WTC11 (cell line): ENCODE data around the gene SNTB2. TPM values are rescaled to one million over a fixed set of nuclear protein-coding genes. Genes with fewer than 3 reads are reported as not detected.

ENCODE experiments used
- ATAC-seq: fragments of 200-7000 bp; cut with Tn5 transposase; 2 replicates; pipeline ENCODE4 v1.10.0; 2021; ENCODE audit warnings: mild to moderate bottlenecking, moderate library complexity
- CTCF ChIA-PET: fragments of 300-600 bp; sonication (Branson Sonifier 250); formaldehyde crosslinking; loops from one replicate; lab custom pipeline; 2021; ENCODE audit warnings: antibody characterized with exemption; lab: Charles Lee
- POLR2A ChIA-PET: fragments of 350-600 bp; sonication (Branson Sonifier 250); formaldehyde crosslinking; loops from one replicate; lab custom pipeline; 2021; ENCODE audit warnings: antibody characterized with exemption; lab: Charles Lee
- DNase-seq: peaks from one replicate; pipeline ENCODE4 v3.0.0; 2021; ENCODE audit warnings: low spot score
- H3K27ac Mint-ChIP-seq: 2 replicates; pipeline ENCODE4 v1.8.0; 2021; ENCODE audit warnings: mixed read lengths
- H3K27me3 Mint-ChIP-seq: 2 replicates; pipeline ENCODE4 v1.8.0; 2021; ENCODE audit warnings: low read depth, mild to moderate bottlenecking, moderate library complexity, mixed read lengths
- H3K36me3 Mint-ChIP-seq: 2 replicates; pipeline ENCODE4 v1.8.0; 2021; ENCODE audit warnings: mixed read lengths
- H3K4me1 Mint-ChIP-seq: 2 replicates; pipeline ENCODE4 v1.8.0; 2022; ENCODE audit warnings: mixed read lengths
- H3K4me3 Mint-ChIP-seq: 2 replicates; pipeline ENCODE4 v1.8.0; 2021; ENCODE audit warnings: mild to moderate bottlenecking, moderate library complexity, mixed read lengths
- H3K9me3 Mint-ChIP-seq: 2 replicates; pipeline ENCODE4 v1.8.0; 2021; ENCODE audit warnings: mixed read lengths
- E2F1 ChIP-seq: sonication (generic); formaldehyde crosslinking; IDR thresholded peaks from 2 replicates; pipeline ENCODE4 v1.8.0; 2022; ENCODE audit warnings: mild to moderate bottlenecking, missing genetic modification reagents
- FOXJ3 ChIP-seq: sonication (generic); formaldehyde crosslinking; IDR thresholded peaks from 2 replicates; pipeline ENCODE4 v1.9.0; 2021; ENCODE audit warnings: missing genetic modification reagents, mild to moderate bottlenecking, borderline replicate concordance
- GRHL2 ChIP-seq: fragments of 250-450 bp; sonication (Bioruptor Pico); IDR thresholded peaks from 2 replicates; pipeline ENCODE4 v1.8.0; 2022; ENCODE audit warnings: mild to moderate bottlenecking, moderate library complexity; ENCODE audit not compliant: insufficient replicate concordance, severe bottlenecking
- JAZF1 ChIP-seq: fragments of 250-450 bp; sonication (Bioruptor Pico); IDR thresholded peaks from 2 replicates; pipeline ENCODE4 v1.9.0; 2021; ENCODE audit warnings: moderate library complexity, mild to moderate bottlenecking, inconsistent platforms
- JUN ChIP-seq: sonication (generic); formaldehyde crosslinking; IDR thresholded peaks from 2 replicates; pipeline ENCODE4 v1.8.0; 2023; ENCODE audit warnings: mild to moderate bottlenecking, missing genetic modification reagents
- KAT7 ChIP-seq: sonication (generic); formaldehyde crosslinking; IDR thresholded peaks from 2 replicates; pipeline ENCODE4 v1.8.1; 2023; ENCODE audit warnings: missing genetic modification reagents, mild to moderate bottlenecking, borderline replicate concordance
- MXD4 ChIP-seq: fragments of 250-450 bp; sonication (Bioruptor Pico); IDR thresholded peaks from 2 replicates; pipeline ENCODE4 v1.8.0; 2021; ENCODE audit warnings: mild to moderate bottlenecking, moderate library complexity, borderline replicate concordance
- MYBL2 ChIP-seq: sonication (generic); formaldehyde crosslinking; IDR thresholded peaks from 2 replicates; pipeline ENCODE4 v1.8.1; 2023; ENCODE audit warnings: mild to moderate bottlenecking, moderate library complexity, missing genetic modification reagents
- NFE2L1 ChIP-seq: sonication (generic); formaldehyde crosslinking; IDR thresholded peaks from 2 replicates; pipeline ENCODE4 v1.8.1; 2023; ENCODE audit warnings: missing genetic modification reagents
- NR1H2 ChIP-seq: sonication (generic); formaldehyde crosslinking; IDR thresholded peaks from 2 replicates; pipeline ENCODE4 v1.9.0; 2021; ENCODE audit warnings: mild to moderate bottlenecking, moderate library complexity, missing genetic modification reagents
- NR3C1 ChIP-seq: sonication (generic); formaldehyde crosslinking; conservative IDR thresholded peaks from 2 replicates; pipeline ENCODE4 v1.8.1; 2023; ENCODE audit warnings: low read depth, mild to moderate bottlenecking, missing genetic modification reagents
- OVOL2 ChIP-seq: fragments of 250-450 bp; sonication (Bioruptor Pico); IDR thresholded peaks from 2 replicates; pipeline ENCODE4 v1.9.0; 2021; ENCODE audit warnings: mild to moderate bottlenecking, borderline replicate concordance
- RELA ChIP-seq: sonication (generic); formaldehyde crosslinking; IDR thresholded peaks from 2 replicates; pipeline ENCODE4 v1.8.1; 2022; ENCODE audit warnings: missing genetic modification reagents, mild to moderate bottlenecking, borderline replicate concordance
- SMAD3 ChIP-seq: sonication (generic); formaldehyde crosslinking; IDR thresholded peaks from 2 replicates; pipeline ENCODE4 v1.8.0; 2022; ENCODE audit warnings: missing genetic modification reagents, mild to moderate bottlenecking, borderline replicate concordance
- ZNF232 ChIP-seq: sonication (generic); formaldehyde crosslinking; IDR thresholded peaks from 2 replicates; pipeline ENCODE4 v1.8.0; 2022; ENCODE audit warnings: mild to moderate bottlenecking, missing genetic modification reagents
- ZNF263 ChIP-seq: sonication (generic); formaldehyde crosslinking; IDR thresholded peaks from 2 replicates; pipeline ENCODE4 v1.8.1; 2022; ENCODE audit warnings: low read depth, mild to moderate bottlenecking, moderate library complexity, missing genetic modification reagents
- ZNF281 ChIP-seq: sonication (generic); formaldehyde crosslinking; IDR thresholded peaks from 2 replicates; pipeline ENCODE4 v1.8.0; 2023; ENCODE audit warnings: mild to moderate bottlenecking, missing genetic modification reagents
- ZNF317 ChIP-seq: sonication (generic); formaldehyde crosslinking; IDR thresholded peaks from 2 replicates; pipeline ENCODE4 v1.8.1; 2023; ENCODE audit warnings: low read depth, mild to moderate bottlenecking, moderate library complexity, missing genetic modification reagents, borderline replicate concordance
- ZNF416 ChIP-seq: fragments of 250-450 bp; sonication (Bioruptor Pico); IDR thresholded peaks from 2 replicates; pipeline ENCODE4 v1.9.0; 2021; ENCODE audit warnings: mild to moderate bottlenecking, inconsistent platforms
- ZNF671 ChIP-seq: fragments of 250-450 bp; sonication (Bioruptor Pico); IDR thresholded peaks from 2 replicates; pipeline ENCODE4 v1.8.0; 2021; ENCODE audit warnings: mild to moderate bottlenecking
- total RNA-seq: library from RNA; stranded (reverse); gene quantifications from 3 replicates; pipeline ENCODE4 v1.2.3, GENCODE V29; 2021
- TF ChIP-seq, protein P1 (sequence below): sonication (generic); formaldehyde crosslinking; IDR thresholded peaks from 2 replicates; pipeline ENCODE4 v1.8.1; 2022; ENCODE audit warnings: low read depth, mild to moderate bottlenecking, moderate library complexity, missing genetic modification reagents, borderline replicate concordance
- TF ChIP-seq, protein P2 (sequence below): fragments of 250-450 bp; sonication (Bioruptor Pico); IDR thresholded peaks from 2 replicates; pipeline ENCODE4 v1.9.0; 2021; ENCODE audit warnings: mild to moderate bottlenecking
- TF ChIP-seq, protein P3 (sequence below): fragments of 250-450 bp; sonication (Bioruptor Pico); conservative IDR thresholded peaks from 2 replicates; pipeline ENCODE4 v1.9.0; 2021; ENCODE audit warnings: mild to moderate bottlenecking

The SNTB2 gene
- total RNA-seq, 1 experiment from 2014 or later = 23.7 TPM

DNA sequence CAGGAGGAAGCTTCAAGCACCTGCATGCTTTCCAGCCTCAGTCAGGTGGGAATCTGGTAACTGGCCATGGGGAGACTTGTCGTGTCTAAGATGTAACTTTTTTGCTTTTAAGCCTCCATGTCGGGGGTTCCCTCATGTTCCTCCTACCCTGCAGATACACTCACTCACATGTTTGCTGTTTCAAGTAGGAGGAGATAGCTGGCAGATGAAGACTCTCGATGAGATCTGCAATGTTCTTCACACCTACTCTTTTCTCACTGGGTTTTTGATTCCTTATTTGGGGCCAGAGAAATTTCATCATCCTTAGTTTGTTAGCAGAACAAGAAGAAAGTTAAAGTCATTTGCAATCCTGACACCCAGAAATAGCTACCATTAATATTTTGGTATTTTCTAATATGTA is 29.8 kb upstream of the SNTB2 start:
- no peaks in the 10 kb centered on the region for H3K27me3 Mint-ChIP-seq
- no peak overlapping the region for H3K27ac Mint-ChIP-seq
- no peak overlapping the region for H3K4me3 Mint-ChIP-seq
- CTCF ChIA-PET = no interaction called here
- DNase-seq = no peak
- no peaks in the 10 kb centered on the region for H3K4me1 Mint-ChIP-seq
- TF ChIP-seq JUN (CRISPR knock-in tag) = no peak
- TF ChIP-seq NR3C1 (CRISPR knock-in tag) = no peak
- TF ChIP-seq JAZF1 = no peak
- no peak for TF ChIP-seq NFE2L1 (CRISPR knock-in tag)
- no peak for TF ChIP-seq SMAD3 (CRISPR knock-in tag)
- no peak for TF ChIP-seq NR1H2 (CRISPR knock-in tag)
- no peak for TF ChIP-seq ZNF232 (CRISPR knock-in tag)
- TF ChIP-seq MYBL2 (CRISPR knock-in tag) = no peak
- TF ChIP-seq, protein P1, sequence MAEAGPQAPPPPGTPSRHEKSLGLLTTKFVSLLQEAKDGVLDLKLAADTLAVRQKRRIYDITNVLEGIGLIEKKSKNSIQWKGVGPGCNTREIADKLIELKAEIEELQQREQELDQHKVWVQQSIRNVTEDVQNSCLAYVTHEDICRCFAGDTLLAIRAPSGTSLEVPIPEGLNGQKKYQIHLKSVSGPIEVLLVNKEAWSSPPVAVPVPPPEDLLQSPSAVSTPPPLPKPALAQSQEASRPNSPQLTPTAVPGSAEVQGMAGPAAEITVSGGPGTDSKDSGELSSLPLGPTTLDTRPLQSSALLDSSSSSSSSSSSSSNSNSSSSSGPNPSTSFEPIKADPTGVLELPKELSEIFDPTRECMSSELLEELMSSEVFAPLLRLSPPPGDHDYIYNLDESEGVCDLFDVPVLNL = no peak
- TF ChIP-seq, protein P2, sequence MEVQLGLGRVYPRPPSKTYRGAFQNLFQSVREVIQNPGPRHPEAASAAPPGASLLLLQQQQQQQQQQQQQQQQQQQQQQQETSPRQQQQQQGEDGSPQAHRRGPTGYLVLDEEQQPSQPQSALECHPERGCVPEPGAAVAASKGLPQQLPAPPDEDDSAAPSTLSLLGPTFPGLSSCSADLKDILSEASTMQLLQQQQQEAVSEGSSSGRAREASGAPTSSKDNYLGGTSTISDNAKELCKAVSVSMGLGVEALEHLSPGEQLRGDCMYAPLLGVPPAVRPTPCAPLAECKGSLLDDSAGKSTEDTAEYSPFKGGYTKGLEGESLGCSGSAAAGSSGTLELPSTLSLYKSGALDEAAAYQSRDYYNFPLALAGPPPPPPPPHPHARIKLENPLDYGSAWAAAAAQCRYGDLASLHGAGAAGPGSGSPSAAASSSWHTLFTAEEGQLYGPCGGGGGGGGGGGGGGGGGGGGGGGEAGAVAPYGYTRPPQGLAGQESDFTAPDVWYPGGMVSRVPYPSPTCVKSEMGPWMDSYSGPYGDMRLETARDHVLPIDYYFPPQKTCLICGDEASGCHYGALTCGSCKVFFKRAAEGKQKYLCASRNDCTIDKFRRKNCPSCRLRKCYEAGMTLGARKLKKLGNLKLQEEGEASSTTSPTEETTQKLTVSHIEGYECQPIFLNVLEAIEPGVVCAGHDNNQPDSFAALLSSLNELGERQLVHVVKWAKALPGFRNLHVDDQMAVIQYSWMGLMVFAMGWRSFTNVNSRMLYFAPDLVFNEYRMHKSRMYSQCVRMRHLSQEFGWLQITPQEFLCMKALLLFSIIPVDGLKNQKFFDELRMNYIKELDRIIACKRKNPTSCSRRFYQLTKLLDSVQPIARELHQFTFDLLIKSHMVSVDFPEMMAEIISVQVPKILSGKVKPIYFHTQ = no peak
- no peak for TF ChIP-seq MXD4 (CRISPR knock-in tag)
- TF ChIP-seq, all 79 proteins: peak for 0
- no peak for ATAC-seq
- no peaks in the 10 kb centered on the region for H3K9me3 Mint-ChIP-seq
- POLR2A ChIA-PET = interaction anchor here (0.6 kb wide), 2 partner anchors 130 to 266 kb away, joined by 4 to 9 read pairs; no protein-coding TSS in a partner anchor
- peaks cover 76% of the 10 kb centered on the region for H3K36me3 Mint-ChIP-seq

DNA sequence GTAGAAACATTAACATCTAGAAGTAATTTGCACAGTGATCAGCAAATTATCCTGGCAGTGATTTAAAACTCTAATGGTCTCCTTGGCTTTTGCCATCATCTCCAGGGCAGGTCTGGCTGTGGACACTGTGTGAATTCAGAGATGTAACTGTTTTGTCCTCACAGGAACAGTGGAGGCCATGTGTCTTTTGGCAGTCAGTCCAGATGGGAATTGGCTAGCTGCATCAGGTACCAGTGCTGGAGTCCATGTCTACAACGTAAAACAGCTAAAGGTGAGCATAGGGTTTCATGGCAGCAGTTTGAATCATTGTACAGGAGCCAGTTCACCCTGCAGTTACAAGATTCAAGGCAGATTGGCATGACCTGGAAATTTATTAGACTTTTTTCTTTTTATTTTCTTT is 26.8 kb upstream of the SNTB2 start:
- Mint-ChIP-seq H3K36me3 (peaks cover 74% of the 10 kb centered on the region), H3K4me3 (no peak overlapping the region), H3K4me1 (no peaks in the 10 kb centered on the region), H3K27me3 (no peaks in the 10 kb centered on the region)
- CTCF ChIA-PET = interaction anchor here (1.4 kb wide), 1 partner anchor 10 kb away, joined by 5 read pairs; no protein-coding TSS in a partner anchor
- TF ChIP-seq ZNF671 (CRISPR knock-in tag) = no peak
- TF ChIP-seq FOXJ3 (CRISPR knock-in tag) = no peak
- no peak for TF ChIP-seq GRHL2
- no peak for TF ChIP-seq ZNF263 (CRISPR knock-in tag)
- no peak for TF ChIP-seq E2F1 (CRISPR knock-in tag)
- no peak for TF ChIP-seq KAT7 (CRISPR knock-in tag)
- no peak for TF ChIP-seq JUN (CRISPR knock-in tag)
- TF ChIP-seq OVOL2 = no peak
- TF ChIP-seq, protein P3, sequence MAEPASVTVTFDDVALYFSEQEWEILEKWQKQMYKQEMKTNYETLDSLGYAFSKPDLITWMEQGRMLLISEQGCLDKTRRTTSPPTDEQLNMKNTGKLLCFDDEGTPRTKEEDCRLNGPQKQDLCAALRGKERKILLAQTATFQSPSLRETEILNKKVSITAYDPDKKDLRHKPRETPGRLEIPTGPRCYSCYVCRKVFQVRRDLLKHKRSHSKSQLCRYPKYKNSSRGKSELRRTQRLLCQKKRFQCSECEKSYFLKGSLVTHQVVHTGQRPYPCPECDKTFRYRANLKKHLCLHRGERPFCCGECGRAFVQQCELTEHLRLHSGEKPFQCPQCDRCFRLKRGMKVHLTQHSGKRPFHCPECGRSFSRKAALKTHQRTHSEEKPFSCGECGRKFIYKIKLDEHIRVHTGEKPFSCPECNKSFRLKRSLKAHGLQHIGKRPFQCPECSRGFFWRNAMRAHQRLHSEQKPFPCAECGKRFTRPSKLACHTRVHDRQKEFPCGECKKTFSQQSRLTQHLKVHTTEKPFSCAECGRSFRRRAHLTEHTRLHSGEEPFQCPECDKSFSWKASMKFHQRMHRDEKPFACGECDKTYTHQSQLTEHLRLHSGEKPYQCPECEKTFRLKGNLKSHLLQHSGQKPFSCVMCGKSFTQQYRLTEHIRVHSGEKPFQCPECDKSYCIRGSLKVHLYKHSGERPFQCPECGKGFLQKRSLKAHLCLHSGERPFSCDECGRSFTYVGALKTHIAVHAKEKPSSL (CRISPR knock-in tag) = no peak
- no peak for TF ChIP-seq MXD4 (CRISPR knock-in tag)
- TF ChIP-seq ZNF317 (CRISPR knock-in tag) = no peak
- TF ChIP-seq NFE2L1 (CRISPR knock-in tag) = no peak
- TF ChIP-seq ZNF281 (CRISPR knock-in tag) = no peak
- TF ChIP-seq ZNF416 (CRISPR knock-in tag) = no peak
- no peak for TF ChIP-seq RELA (CRISPR knock-in tag)
- TF ChIP-seq, all 79 proteins: peak for 0
- DNase-seq = no peak
- ATAC-seq = no peak
- Mint-ChIP-seq H3K9me3 (no peaks in the 10 kb centered on the region), H3K27ac (no peak overlapping the region)
- POLR2A ChIA-PET = no interaction called here
